Breast epithelium (tissue), 3 donors: ENCODE measurements around the gene FBXO3.

Source experiments
- POLR2A ChIP-seq: fragments of 450-650 bp; IDR thresholded peaks from one replicate; pipeline ENCODE4 v1.6.1; 2016; ENCODE audit warnings: antibody characterized with exemption, mild to moderate bottlenecking, moderate library complexity
- TF ChIP-seq, protein P1 (sequence below), 3 donors: fragments of 450-650 bp; IDR thresholded peaks; one replicate each; pipeline ENCODE4 v1.5.1; 2016 to 2017; ENCODE audit warnings: antibody characterized with exemption in 3 of 3, mild to moderate bottlenecking in 3 of 3, moderate library complexity in 3 of 3

DNA sequence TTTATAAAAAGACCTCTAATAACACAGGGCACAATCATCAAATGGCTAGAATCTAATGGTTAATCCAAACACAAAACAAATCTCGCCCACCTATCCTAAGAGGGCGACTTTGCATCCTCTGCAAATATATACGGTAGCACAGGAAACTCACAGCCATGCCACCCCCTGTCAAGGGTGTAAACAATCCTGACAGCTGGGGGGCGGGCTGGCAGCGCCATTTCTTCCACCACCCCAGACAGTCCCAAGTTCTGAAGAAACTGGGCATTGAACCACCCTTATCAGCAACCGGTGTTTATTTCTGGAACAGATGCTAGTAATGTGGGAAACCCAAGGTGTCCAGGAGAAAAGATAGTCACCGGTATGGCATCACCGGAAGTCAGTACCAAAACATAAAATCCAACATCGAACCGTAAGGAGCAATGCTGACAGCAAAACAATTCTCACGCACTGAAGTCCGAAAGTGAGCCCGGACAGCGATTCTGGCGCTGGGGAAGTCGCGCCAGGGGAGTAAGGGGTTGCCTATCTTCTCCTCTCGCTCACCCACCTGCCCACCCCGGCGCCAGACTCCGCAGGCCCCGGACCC lies 825 bp downstream of the FBXO3 start:
- TF ChIP-seq, protein P1, sequence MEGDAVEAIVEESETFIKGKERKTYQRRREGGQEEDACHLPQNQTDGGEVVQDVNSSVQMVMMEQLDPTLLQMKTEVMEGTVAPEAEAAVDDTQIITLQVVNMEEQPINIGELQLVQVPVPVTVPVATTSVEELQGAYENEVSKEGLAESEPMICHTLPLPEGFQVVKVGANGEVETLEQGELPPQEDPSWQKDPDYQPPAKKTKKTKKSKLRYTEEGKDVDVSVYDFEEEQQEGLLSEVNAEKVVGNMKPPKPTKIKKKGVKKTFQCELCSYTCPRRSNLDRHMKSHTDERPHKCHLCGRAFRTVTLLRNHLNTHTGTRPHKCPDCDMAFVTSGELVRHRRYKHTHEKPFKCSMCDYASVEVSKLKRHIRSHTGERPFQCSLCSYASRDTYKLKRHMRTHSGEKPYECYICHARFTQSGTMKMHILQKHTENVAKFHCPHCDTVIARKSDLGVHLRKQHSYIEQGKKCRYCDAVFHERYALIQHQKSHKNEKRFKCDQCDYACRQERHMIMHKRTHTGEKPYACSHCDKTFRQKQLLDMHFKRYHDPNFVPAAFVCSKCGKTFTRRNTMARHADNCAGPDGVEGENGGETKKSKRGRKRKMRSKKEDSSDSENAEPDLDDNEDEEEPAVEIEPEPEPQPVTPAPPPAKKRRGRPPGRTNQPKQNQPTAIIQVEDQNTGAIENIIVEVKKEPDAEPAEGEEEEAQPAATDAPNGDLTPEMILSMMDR (IDR thresholded peaks at IDR 0.05): no peak
- TF ChIP-seq POLR2A: no peak
